Measurements from ENCODE around the gene FOXL1. TPM values are rescaled to one million over a fixed set of nuclear protein-coding genes. Genes with fewer than 3 reads are reported as not detected.

FOXL1 gene
- total RNA-seq, 1 donor from 2014 or later: 0.75 TPM

DNA sequence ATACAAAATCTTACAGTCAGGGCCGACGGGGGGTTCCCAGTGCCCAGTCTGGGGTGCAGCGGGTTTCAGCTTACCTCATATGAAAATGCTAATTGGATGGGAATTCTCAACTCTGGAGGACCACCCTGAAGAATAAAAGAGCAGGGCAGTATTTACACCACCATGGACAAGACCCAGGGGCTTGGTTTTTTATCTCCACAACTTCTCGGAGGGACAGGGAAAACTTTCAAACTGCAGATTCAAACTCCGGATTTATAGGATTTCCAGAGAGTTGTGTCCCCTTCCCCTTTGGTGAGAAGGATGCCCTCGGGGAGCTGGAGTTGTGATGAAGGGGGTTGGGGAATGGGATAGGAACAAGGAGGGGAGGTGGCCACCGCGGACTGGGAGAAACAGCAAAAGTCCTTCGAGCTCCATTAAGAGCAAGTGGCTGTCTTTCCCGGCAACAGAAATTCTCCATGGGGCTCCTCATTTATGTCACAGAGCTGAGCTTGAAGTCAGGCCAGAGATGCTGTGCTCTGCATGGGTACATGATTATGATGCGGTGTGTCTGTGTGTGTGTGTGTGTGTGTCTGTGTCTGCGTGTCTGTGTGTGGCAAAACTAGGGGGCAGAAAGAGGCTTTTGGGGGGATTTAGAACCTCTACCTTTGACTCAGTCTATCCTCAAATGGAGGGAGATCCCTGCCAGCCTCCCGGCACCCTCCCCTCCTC, 15.7 kb downstream of the FOXL1 start:
- no peak for ATAC-seq (ENCODE audit: poor library complexity)
- intact Hi-C loops (cut with DNase I): no loop called here
- DNase-seq: no peak

- intact Hi-C loops (cut with DNase I): no loop called here
- no peak for ATAC-seq (ENCODE audit: poor library complexity)
These were observed 16.4 kb downstream of the FOXL1 start for GRCh38 chr16:86594721-86595120.

GRCh38 chr16:86595983-86596605, 17.7 kb downstream of the FOXL1 start:
- intact Hi-C loops (cut with DNase I): no loop called here
- DNase-seq (no peak), ATAC-seq (ENCODE audit: poor library complexity) (no peak)

More at GRCh38 chr16:86594721-86595120, 16.4 kb downstream of the FOXL1 start:
- no peak for DNase-seq

DNA sequence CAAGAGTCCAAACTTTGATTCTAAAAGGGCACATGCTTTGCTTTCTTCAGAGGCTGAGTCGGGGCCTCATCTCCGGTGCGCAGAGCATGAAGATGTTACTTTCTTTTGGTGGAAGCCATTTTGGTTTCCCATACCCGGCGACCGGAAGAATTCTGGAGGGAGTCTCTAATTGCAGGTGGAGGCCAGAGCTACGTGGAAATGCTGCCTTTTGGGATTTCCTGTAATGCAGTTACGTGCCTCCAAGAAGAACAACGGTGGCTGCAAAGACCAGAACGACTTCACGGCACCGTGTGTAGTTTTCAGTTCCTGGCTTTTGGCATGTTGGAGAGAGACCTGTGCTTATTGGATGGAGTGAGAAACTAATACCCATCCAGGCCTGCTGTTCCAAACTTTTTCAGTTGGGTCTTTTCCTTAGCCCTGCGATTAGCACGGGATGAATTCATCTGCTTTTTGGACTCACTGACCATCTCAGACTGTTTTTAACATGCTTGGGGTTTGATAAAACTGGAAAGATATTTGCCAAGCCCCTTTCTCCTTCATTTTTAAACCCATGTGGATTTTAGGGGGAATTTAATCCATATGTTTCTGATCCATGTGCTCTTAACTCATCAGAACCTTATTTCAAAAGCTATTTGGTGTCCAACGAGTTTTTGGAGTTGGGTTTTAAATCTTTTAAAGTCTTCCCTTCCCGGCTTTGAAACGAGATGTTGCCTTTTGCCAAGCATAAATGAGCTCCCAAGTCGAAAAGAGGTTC, 19.0 kb downstream of the FOXL1 start:
- no peak for DNase-seq
- no peak for ATAC-seq (ENCODE audit: poor library complexity)
- intact Hi-C loops (cut with DNase I): no loop called here

DNA sequence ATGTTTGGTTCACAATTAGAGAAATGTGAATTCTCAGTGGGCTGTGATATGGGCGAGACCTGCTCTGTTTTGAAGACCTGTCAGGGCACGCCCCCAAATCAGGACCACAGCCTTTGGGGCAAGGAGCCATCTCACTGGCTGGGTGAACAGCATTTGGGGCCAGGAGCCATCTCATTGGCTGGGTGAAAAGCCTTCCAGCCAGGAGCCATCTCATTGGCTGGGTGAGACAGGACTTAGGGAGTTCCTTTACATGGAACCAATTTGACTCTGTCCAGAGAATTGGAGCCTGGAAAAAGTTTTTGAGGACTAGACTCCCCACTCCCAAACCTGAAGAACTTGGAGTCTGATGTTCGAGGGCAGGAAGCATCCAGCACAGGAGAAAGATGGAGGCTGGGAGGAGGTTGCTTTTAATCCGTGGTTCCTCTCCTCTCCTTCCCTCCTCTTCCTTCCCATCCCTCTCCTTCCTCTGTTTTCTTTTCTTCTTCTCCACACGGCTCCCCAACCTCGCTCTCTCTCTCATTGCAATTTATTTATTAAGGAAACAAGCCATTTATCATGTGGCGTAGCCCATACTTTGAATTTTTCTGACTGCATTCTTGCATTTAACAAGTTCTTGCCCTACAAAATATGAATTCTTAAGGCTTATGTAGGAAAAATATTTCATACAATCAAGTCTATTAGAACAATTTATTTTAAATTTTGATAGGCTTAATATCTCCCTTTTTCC, 19.7 kb downstream of the FOXL1 start:
- ATAC-seq (ENCODE audit: poor library complexity): no peak
- DNase-seq: no peak
- intact Hi-C loops (cut with DNase I): no loop called here

DNA sequence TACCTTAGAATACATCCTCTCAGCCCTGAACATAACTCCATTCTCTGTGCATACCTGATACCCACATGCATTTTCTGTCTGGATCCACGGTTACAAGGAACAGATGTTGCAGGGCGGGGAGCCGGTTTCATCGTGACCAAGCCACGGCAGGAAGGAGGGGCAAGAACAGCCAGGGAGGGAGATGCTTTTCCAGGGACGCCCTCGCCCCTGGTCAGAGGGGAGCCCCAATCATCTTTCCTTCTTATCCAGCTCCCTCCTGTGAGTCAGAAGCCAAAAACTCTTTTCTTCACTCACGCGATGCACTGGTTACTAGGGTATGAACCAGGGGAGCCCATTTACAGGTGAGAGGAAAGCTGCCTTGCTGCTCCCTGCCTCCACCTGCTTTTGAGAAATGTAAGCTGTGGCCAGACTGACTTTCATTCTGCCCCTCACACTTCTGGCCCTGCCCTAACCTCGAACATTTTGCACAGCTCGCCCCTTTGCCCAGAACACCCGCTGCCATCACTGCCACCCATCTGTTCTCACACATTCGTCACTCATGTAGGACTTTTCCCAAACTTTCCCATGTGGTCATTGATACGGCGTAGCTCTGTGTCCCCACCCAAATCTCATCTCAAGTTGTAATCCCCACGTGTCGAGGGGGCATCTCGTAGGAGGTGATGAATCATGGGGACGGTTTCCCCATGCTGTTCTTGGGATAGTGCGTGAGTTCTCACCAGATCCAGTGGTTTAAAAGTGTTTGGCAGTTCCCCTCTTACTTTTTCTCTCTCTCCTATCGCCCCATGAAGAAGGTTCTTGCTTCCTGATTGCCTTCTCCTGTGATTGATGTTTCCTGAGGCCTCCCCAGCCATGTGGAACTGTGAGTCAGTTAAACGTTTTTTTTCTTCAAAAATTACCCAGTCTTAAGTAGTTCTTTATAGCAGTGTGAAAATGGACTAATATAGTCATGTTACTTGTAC, 20.5 kb downstream of the FOXL1 start:
- DNase-seq: no peak
- intact Hi-C loops (cut with DNase I): no loop called here
- no peak for ATAC-seq (ENCODE audit: poor library complexity)

DNA sequence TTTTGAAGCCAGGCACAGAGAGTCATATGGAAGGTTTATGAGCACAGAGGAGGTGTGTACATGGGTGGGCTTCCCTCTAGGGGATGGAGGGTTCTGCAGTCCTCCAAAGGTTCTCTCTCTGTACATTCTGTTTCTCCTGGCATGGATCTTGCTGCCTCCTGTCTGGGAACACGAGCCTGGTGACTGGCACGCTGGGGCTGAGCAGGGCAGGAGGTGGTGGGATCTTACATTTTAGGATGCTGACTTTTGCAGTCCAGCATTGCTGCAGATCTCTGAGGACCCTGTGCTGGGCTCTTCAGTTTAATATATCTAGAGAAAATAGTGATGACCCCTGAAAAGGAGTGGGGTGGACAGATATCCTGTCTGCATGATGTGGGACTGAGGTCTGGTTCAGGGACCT, 23.0 kb downstream of the FOXL1 start:
- DNase-seq: no peak
- ATAC-seq (ENCODE audit: poor library complexity): no peak
- intact Hi-C loops (cut with DNase I): no loop called here

GRCh38 chr16:86602521-86602920, 24.2 kb downstream of the FOXL1 start:
- intact Hi-C loops (cut with DNase I): no loop called here
- ATAC-seq (ENCODE audit: poor library complexity) (no peak), DNase-seq (no peak)

DNA sequence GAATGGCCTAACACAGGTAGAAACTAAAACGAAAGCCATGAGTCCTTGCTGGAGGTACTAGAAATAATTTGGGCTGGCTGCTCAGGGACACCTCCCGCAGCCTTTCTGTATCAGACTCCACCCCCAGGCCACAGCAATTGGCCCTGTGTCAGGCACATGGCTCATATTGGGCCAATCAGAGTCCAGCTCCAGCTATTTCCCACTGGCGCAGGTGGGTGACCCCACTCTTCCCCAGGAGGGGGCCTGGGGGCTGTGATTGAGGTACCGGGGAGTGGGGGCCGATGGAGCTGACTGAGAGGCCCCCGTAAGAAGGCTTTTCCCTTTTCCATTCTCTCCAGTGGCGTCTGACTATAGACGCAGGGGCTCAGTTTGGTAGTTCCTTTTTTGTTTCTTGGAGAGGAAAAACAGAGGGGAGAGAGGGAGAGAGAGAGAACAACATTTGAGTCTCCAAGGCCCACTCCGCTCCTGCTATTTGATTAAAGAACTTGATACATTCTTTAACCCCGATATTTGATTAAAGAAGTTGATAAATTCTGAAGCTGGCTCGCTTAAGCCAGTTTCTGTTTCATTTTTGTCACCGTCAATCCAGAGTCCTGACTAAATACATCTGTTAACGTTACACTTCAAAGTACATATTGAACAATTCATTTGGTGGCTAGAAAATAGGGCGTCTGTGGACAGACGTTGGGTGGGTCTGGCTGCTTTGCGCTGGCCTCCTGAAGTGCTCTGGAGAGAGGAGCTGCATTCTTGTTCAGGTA, 26.3 kb downstream of the FOXL1 start:
- ATAC-seq (ENCODE audit: poor library complexity) (no peak), DNase-seq (no peak)
- intact Hi-C loops (cut with DNase I): no loop called here

DNA sequence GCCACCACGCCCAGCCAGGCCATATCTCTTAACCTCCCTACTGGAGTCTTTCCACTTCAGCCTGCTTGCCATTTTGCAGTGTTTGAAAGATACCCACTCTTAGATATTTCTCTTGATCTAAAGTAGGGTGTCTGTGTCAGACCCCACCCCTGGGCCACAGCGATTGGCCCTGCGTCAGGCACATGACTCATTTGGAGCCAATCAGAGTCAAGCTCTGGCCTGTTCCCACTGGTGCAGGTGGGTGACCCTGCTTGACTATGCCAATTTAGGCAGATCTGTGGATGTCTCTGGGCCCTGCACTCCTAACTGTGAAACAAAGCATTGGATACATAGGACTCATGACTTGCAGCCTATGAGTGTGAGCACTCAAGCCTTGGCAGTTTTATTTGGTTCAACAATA, 27.6 kb downstream of the FOXL1 start:
- DNase-seq: no peak
- intact Hi-C loops (cut with DNase I): no loop called here
- no peak for ATAC-seq (ENCODE audit: poor library complexity)

- DNase-seq: no peak
- intact Hi-C loops (cut with DNase I): no loop called here
- ATAC-seq (ENCODE audit: poor library complexity): no peak
These were observed 30.0 kb downstream of the FOXL1 start for GRCh38 chr16:86608301-86608747.

GRCh38 chr16:86609115-86609514, 30.8 kb downstream of the FOXL1 start:
- ATAC-seq (ENCODE audit: poor library complexity): no peak
- DNase-seq: no peak
- intact Hi-C loops (cut with DNase I): no loop called here

DNA sequence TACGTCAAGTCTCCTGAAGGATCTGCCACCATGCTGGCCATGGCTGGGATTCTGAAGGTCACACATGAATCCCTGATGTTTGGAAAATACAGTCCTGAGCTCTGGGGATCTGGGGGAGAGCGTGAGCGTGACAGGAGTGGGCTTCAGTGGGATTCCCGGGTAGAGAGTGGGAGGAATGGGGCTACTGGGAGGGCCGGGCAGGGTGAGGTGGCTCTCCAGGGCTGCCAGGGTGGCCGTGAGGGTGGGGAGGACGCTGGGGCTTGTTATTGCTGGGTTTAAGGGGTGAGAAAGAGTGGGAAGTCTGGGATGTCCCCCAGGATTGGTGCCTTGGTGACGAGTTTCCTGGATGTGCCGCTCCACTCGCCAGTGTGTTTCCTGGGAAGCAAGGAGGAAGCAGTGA, 31.3 kb downstream of the FOXL1 start:
- DNase-seq (no peak), ATAC-seq (ENCODE audit: poor library complexity) (no peak)
- intact Hi-C loops (cut with DNase I): no loop called here

DNA sequence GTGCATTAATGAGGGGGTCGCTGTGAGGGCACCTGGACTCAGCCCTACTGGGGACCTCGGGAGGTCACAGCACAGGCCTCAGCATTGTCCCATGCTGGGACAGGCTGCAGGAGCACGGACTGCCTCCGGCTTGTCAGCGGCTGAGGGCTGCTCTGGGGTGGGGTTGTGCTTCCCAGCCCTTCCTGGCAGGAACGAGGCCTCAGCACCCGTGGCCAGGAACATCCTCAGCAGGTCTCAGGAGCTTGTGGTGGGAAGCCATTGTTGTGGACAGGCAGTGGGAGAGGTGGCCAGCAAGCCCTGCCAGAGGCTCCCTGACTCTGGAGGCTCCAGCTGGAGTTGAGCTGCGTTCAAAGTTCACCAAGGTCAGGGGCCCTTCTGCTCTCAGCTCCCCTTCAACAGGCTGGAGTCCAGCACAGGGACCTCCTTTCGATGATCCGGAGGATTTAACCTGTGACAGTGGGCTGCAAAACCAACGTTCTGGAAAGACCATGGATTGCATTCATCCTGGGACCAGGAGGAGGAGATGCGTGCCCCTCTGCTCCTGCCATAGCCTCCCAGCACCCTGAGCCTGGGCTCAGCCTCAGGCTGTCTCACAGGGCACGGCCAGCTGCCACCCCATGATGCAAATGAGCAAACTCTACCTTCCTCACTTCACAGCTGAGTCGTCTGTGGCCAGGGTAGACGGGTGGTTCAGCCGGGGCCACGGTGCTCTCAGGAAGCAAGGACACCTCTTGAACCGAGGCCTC, 32.6 kb downstream of the FOXL1 start:
- DNase-seq: no peak
- peak; percentile 54 for ATAC-seq (ENCODE audit: poor library complexity)
- intact Hi-C loops (cut with DNase I): no loop called here

GRCh38 chr16:86611525-86611855, 33.1 kb downstream of the FOXL1 start:
- DNase-seq (no peak), ATAC-seq (ENCODE audit: poor library complexity) (peak; percentile 62)
- intact Hi-C loops (cut with DNase I): no loop called here

DNA sequence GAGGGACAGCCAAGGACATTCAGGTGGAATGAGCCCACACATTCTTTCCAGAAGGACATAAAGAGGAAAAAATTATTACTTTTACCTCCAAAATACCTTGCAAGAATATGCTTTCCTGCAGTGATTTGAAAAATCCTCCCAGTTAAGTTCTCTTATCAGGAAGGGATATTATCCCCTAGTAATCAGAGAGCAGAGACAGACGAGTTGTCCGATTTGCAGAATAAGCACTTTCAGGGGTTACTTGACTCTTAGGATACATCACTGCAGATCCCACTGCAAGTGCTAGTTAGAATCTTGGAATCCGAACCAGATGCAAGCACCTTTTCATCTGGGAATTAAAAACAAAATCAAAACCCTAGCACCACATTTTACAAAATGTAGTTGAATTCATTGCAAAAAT, 33.6 kb downstream of the FOXL1 start:
- no peak for ATAC-seq (ENCODE audit: poor library complexity)
- no peak for DNase-seq
- intact Hi-C loops (cut with DNase I): no loop called here

- ATAC-seq (ENCODE audit: poor library complexity) (no peak), DNase-seq (no peak)
- intact Hi-C loops (cut with DNase I): no loop called here
These were observed 36.4 kb downstream of the FOXL1 start for GRCh38 chr16:86614699-86615098.
